ENCODE results near the gene STOX2.

DNA sequence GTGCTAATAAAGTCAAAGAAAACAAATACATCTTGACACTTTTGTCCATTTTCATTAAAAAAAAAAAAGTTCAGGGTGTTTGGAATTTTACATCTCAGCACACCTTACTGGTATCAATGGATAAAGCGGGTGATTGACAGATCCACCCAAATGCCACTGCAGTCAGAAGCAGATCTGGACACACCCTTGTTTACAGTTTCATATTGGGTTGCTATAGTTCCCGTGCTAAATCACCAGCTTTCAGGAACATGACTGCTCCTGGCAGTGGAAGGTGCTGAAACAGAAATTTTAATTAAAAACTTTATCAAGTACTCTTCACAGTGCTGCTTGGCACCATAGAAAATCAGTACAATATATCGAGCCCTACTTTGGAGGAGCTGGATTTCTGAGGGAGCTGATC is 116.3 kb downstream of the STOX2 start:
- TF ChIP-seq, protein P1, sequence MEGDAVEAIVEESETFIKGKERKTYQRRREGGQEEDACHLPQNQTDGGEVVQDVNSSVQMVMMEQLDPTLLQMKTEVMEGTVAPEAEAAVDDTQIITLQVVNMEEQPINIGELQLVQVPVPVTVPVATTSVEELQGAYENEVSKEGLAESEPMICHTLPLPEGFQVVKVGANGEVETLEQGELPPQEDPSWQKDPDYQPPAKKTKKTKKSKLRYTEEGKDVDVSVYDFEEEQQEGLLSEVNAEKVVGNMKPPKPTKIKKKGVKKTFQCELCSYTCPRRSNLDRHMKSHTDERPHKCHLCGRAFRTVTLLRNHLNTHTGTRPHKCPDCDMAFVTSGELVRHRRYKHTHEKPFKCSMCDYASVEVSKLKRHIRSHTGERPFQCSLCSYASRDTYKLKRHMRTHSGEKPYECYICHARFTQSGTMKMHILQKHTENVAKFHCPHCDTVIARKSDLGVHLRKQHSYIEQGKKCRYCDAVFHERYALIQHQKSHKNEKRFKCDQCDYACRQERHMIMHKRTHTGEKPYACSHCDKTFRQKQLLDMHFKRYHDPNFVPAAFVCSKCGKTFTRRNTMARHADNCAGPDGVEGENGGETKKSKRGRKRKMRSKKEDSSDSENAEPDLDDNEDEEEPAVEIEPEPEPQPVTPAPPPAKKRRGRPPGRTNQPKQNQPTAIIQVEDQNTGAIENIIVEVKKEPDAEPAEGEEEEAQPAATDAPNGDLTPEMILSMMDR (IDR thresholded peaks at IDR 0.05; ENCODE audit: poor library complexity) = no peak
- no peak for TF ChIP-seq EZH2 (IDR thresholded peaks at IDR 0.05; ENCODE audit: borderline replicate concordance)
- no peak for TF ChIP-seq EZH2phosphoT487 (IDR thresholded peaks at IDR 0.05; ENCODE audit: low read depth, severe bottlenecking, unreplicated experiment)
